ENCODE measurements around the gene AGPAT4.

The AGPAT4 gene

GRCh38 chr6:161132384-161132783 lies 141.5 kb downstream of the AGPAT4 start:
- no peak overlapping the region for H3K4me3 ChIP-seq (ENCODE audit: low read depth, low read length)
- no peak for TF ChIP-seq CTCF (IDR thresholded peaks at IDR 0.05; ENCODE audit: borderline replicate concordance, insufficient read depth, low read depth, low read length)

- no peak overlapping the region for H3K4me3 ChIP-seq (ENCODE audit: low read depth, low read length)
- no peak for TF ChIP-seq CTCF (IDR thresholded peaks at IDR 0.05; ENCODE audit: borderline replicate concordance, insufficient read depth, low read depth, low read length)
Measured at GRCh38 chr6:161130967-161131766, 142.7 kb downstream of the AGPAT4 start.

GRCh38 chr6:161130541-161130940 lies 143.3 kb downstream of the AGPAT4 start:
- TF ChIP-seq CTCF (IDR thresholded peaks at IDR 0.05; ENCODE audit: borderline replicate concordance, insufficient read depth, low read depth, low read length), result no peak
- no peak overlapping the region for H3K4me3 ChIP-seq (ENCODE audit: low read depth, low read length)

- no peak for TF ChIP-seq CTCF (IDR thresholded peaks at IDR 0.05; ENCODE audit: borderline replicate concordance, insufficient read depth, low read depth, low read length)
- H3K4me3 ChIP-seq (ENCODE audit: low read depth, low read length), result no peak overlapping the region
Measured at GRCh38 chr6:161128680-161129196, 145.1 kb downstream of the AGPAT4 start.

- H3K4me3 ChIP-seq (ENCODE audit: low read depth, low read length), result no peak overlapping the region
- no peak for TF ChIP-seq CTCF (IDR thresholded peaks at IDR 0.05; ENCODE audit: borderline replicate concordance, insufficient read depth, low read depth, low read length)
Measured at GRCh38 chr6:161128230-161128629, 145.6 kb downstream of the AGPAT4 start.

GRCh38 chr6:161127071-161127740 lies 146.7 kb downstream of the AGPAT4 start:
- no peak overlapping the region for H3K4me3 ChIP-seq (ENCODE audit: low read depth, low read length)
- no peak for TF ChIP-seq CTCF (IDR thresholded peaks at IDR 0.05; ENCODE audit: borderline replicate concordance, insufficient read depth, low read depth, low read length)

All from GM12875 (cell line).